Uterus (tissue), 2 donors: ENCODE data around the gene PAIP2.

ENCODE experiments used
- POLR2A ChIP-seq, 2 donors: fragments of 450-650 bp; IDR thresholded peaks; one replicate each; pipeline ENCODE4 v1.6.1; 2016; ENCODE audit warnings: antibody characterized with exemption in 2 of 2, mild to moderate bottlenecking in 1 of 2, moderate library complexity in 1 of 2
- TF ChIP-seq, protein P1 (sequence below), 4 experiments: fragments of 200-600 bp in 2 of 4; fragments of 450-650 bp in 2 of 4; sonication (generic) in 2 of 4; IDR thresholded peaks; one replicate each; pipeline ENCODE4 v1.5.1; 2016 to 2019; ENCODE audit warnings: antibody characterized with exemption in 4 of 4, mild to moderate bottlenecking in 2 of 4, moderate library complexity in 1 of 4

DNA sequence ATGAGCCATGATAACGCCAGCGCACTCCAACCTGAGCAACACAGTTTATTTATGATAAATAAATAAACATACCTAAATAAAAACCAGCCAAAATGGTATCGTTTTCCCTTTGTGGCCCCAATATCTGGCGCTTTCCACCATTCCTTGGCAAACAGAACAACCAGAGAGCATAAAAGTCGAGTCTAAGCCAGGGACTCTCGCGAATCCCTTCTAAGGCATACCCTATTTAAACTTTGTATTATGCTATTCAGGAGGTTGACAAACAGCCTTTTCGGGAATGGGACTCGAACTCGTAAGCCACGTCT lies 48.5 kb upstream of the PAIP2 start:
- TF ChIP-seq, protein P1, sequence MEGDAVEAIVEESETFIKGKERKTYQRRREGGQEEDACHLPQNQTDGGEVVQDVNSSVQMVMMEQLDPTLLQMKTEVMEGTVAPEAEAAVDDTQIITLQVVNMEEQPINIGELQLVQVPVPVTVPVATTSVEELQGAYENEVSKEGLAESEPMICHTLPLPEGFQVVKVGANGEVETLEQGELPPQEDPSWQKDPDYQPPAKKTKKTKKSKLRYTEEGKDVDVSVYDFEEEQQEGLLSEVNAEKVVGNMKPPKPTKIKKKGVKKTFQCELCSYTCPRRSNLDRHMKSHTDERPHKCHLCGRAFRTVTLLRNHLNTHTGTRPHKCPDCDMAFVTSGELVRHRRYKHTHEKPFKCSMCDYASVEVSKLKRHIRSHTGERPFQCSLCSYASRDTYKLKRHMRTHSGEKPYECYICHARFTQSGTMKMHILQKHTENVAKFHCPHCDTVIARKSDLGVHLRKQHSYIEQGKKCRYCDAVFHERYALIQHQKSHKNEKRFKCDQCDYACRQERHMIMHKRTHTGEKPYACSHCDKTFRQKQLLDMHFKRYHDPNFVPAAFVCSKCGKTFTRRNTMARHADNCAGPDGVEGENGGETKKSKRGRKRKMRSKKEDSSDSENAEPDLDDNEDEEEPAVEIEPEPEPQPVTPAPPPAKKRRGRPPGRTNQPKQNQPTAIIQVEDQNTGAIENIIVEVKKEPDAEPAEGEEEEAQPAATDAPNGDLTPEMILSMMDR (IDR thresholded peaks at IDR 0.05) = no peak
- no peak for TF ChIP-seq POLR2A (IDR thresholded peaks at IDR 0.05)
